Bone marrow (tissue), 2 donors: Measurements from ENCODE around the gene NDE1.
A peak's percentile ranks its signal among the peaks of the same experiment; 100 is the strongest.
"Not testable (repeated sequence)": the region's sequence is repeated elsewhere in the genome, so short reads cannot be mapped to it uniquely, and the experiment has no call there.

Experiments used
- DNase-seq, 2 donors: peaks; one replicate each; lab custom pipeline; 2025; lab: John Stamatoyannopoulos, UW

NDE1 gene

GRCh38 chr16:15652293-15653001, 2.4 kb downstream of the NDE1 start:
- no peak for DNase-seq

- DNase-seq, result no peak
Measured at GRCh38 chr16:15653227-15653626, 3.2 kb downstream of the NDE1 start.

- DNase-seq, result no peak
Measured at GRCh38 chr16:15654591-15654990, 4.5 kb downstream of the NDE1 start.

GRCh38 chr16:15655561-15655960, 5.5 kb downstream of the NDE1 start:
- not testable (repeated sequence) for DNase-seq

GRCh38 chr16:15658149-15658548, 8.1 kb downstream of the NDE1 start:
- DNase-seq, result no peak

GRCh38 chr16:15658556-15658955, 8.5 kb downstream of the NDE1 start:
- no peak for DNase-seq

- no peak for DNase-seq
Measured at GRCh38 chr16:15660203-15660601, 10.2 kb downstream of the NDE1 start.

GRCh38 chr16:15665107-15665506, 15.1 kb downstream of the NDE1 start:
- DNase-seq, result no peak

GRCh38 chr16:15667091-15667742, 17.2 kb downstream of the NDE1 start:
- no peak for DNase-seq

- DNase-seq, result no peak
Measured at GRCh38 chr16:15671530-15672117, 21.6 kb downstream of the NDE1 start.

GRCh38 chr16:15672127-15672513, 22.1 kb downstream of the NDE1 start:
- not testable (repeated sequence) for DNase-seq

- peak; percentile 54 to 99 for DNase-seq
Measured at GRCh38 chr16:15672514-15673167, 22.6 kb downstream of the NDE1 start.

GRCh38 chr16:15674571-15674970, 24.5 kb downstream of the NDE1 start:
- no peak for DNase-seq

GRCh38 chr16:15676506-15676905, 26.5 kb downstream of the NDE1 start:
- DNase-seq, result no peak

- DNase-seq, result no peak
Measured at GRCh38 chr16:15677447-15677846, 27.4 kb downstream of the NDE1 start.

GRCh38 chr16:15682105-15682570, 32.1 kb downstream of the NDE1 start:
- peak in 1 of 2 donors; percentile 68 for DNase-seq

- no peak for DNase-seq
Measured at GRCh38 chr16:15686287-15686686, 36.2 kb downstream of the NDE1 start.

- DNase-seq, result no peak
Measured at GRCh38 chr16:15689290-15689689, 39.2 kb downstream of the NDE1 start.

- DNase-seq, result no peak
Measured at GRCh38 chr16:15690296-15690695, 40.3 kb downstream of the NDE1 start.

- no peak for DNase-seq
Measured at GRCh38 chr16:15691046-15691445, 41.0 kb downstream of the NDE1 start.

GRCh38 chr16:15692508-15692907, 42.5 kb downstream of the NDE1 start:
- DNase-seq, result not testable (repeated sequence)

- no peak for DNase-seq
Measured at GRCh38 chr16:15694499-15694898, 44.5 kb downstream of the NDE1 start.

- DNase-seq, result no peak
Measured at GRCh38 chr16:15699819-15700218, 49.8 kb downstream of the NDE1 start.
